Naive thymus-derived CD8-positive, alpha-beta T cell (primary cell): ENCODE measurements around the gene CLIP3. TPM values are rescaled to one million over a fixed set of nuclear protein-coding genes. Genes with fewer than 3 reads are reported as not detected.

Experiments
- ATAC-seq, 2 donors: fragments of 150-1000 bp; cut with Tn5 transposase in 1 of 2; sonication (Bioruptor Pico), chemical (Tn5 transposase) in 1 of 2; 1 replicate in 1 of 2; 2 replicates in 1 of 2; pipeline ENCODE4 v1.10.0; 2021; ENCODE audit warnings: mild to moderate bottlenecking in 2 of 2, moderate library complexity in 2 of 2
- POLR2A ChIA-PET: fragments of 350-600 bp; sonication (Branson Sonifier 250); formaldehyde crosslinking; loops from one replicate; lab custom pipeline; 2021; ENCODE audit warnings: antibody characterized with exemption; lab: Charles Lee
- DNase-seq, 10 donors: peaks; one replicate each; pipeline versions ENCODE4 v3.0.0 to v3.0.0-alpha.2; 2020 to 2022
- H3K27ac Mint-ChIP-seq, 10 donors: one replicate each; pipeline ENCODE4 v1.8.0; 2020 to 2022; ENCODE audit warnings: mild to moderate bottlenecking in 10 of 10, mixed read lengths in 10 of 10, moderate library complexity in 4 of 10, inconsistent platforms in 1 of 10
- H3K27me3 Mint-ChIP-seq, 5 donors: one replicate each; pipeline ENCODE4 v1.8.0; 2021 to 2022; ENCODE audit warnings: mixed read lengths in 5 of 5
- H3K36me3 Mint-ChIP-seq, 3 donors: one replicate each; pipeline ENCODE4 v1.8.0; 2020 to 2022; ENCODE audit warnings: mixed read lengths in 3 of 3, mild to moderate bottlenecking in 2 of 3, inconsistent platforms in 1 of 3
- H3K4me1 Mint-ChIP-seq, 4 donors: one replicate each; pipeline ENCODE4 v1.8.0; 2021 to 2022; ENCODE audit warnings: mixed read lengths in 4 of 4
- H3K4me3 Mint-ChIP-seq, 10 donors: one replicate each; pipeline ENCODE4 v1.8.0; 2020 to 2022; ENCODE audit warnings: mild to moderate bottlenecking in 10 of 10, mixed read lengths in 10 of 10, moderate library complexity in 6 of 10, inconsistent platforms in 1 of 10
- H3K9me3 Mint-ChIP-seq, 9 donors: one replicate each; pipeline ENCODE4 v1.8.0; 2020 to 2022; ENCODE audit warnings: mixed read lengths in 9 of 9, mild to moderate bottlenecking in 3 of 9, inconsistent platforms in 1 of 9, moderate library complexity in 1 of 9
- polyA plus RNA-seq, 3 donors: library from polyadenylated mRNA; unstranded; fragments of 300-500 nt; fragmentation: Illumina TruSeq; gene quantifications; one replicate each; pipeline ENCODE4 v1.2.3, GENCODE V29; 2021
- total RNA-seq, 8 experiments: library from RNA in 2 of 8; stranded (reverse) in 2 of 8; gene quantifications; one replicate each; pipeline ENCODE4 v1.2.3 and lab custom pipeline; 2021 to 2026

CLIP3 gene
- total and polyA plus RNA-seq, 5 experiments from 2014 or later = 1.3 to 2.6 (median 1.6) TPM; not detected in 1

DNA sequence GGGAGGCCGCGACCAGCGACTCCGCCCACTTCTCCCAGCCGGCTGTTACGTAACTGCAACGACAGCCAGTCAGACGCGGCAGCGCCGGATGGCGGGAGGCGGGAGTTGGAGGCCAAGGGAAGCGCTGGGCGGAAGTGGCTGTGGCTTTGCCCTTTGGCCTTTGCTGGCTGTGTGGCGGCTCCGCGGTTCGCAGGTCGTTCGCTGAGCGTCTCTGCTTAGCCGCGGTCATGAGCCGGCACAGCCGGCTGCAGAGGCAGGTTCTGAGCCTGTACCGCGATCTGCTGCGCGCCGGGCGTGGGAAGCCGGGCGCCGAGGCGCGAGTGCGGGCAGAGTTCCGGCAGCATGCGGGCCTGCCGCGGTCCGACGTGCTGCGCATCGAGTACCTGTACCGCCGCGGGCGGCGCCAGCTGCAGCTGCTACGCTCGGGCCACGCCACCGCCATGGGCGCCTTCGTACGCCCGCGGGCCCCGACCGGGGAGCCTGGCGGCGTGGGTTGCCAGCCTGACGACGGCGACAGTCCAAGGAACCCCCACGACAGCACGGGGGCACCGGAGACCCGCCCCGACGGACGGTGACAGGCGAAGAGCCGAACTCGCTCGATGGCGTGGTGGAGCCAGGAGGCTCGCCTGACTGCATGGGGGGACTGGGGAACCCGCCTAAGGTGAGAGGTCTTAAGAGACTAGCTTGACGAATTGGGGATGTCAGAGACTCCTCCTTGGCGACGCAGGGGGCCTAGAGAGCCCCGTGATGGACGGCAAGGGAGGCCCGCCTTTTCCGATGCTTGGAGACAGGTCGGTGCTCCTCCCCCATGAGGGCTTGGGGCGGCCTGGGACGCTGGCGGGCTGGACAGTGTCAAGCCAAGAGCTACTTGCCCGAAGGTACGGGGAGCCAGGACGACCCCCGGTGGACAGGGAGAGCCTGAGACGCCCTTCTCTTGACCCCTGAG is 37.4 kb downstream of the CLIP3 start, which contains the start of gene SDHAF1:
SDHAF1 (plus strand) TSS at position 141 of the 946 bp plus-strand sequence; CDS start at position 228, 87 bp downstream.
- ATAC-seq (peak; percentile 89 to 90), DNase-seq (peak; percentile 82 to 96 (median 88))
- no peaks in the 10 kb centered on the region for H3K27me3 Mint-ChIP-seq
- H3K4me3 Mint-ChIP-seq = peak within 1 kb of the TSS; percentile 86 to 97 (median 96)
- H3K27ac Mint-ChIP-seq = peak within 1 kb of the TSS; percentile 92 to 98 (median 96)
- peaks cover 22 to 43% (median 42%) of the 10 kb centered on the region in 4 donors for H3K4me1 Mint-ChIP-seq
- POLR2A ChIA-PET = interaction anchor here (0.5 to 5.1 kb wide), 7 partner anchors 10 to 1148 kb away, joined by 3 to 30 read pairs (median 6); partner anchors contain the start of genes ALKBH6, POLR2I, TBCB and THAP8
- peaks cover 0 to 18% (median 0%) of the 10 kb centered on the region in 3 donors for H3K36me3 Mint-ChIP-seq
- H3K9me3 Mint-ChIP-seq = no peaks in the 10 kb centered on the region

DNA sequence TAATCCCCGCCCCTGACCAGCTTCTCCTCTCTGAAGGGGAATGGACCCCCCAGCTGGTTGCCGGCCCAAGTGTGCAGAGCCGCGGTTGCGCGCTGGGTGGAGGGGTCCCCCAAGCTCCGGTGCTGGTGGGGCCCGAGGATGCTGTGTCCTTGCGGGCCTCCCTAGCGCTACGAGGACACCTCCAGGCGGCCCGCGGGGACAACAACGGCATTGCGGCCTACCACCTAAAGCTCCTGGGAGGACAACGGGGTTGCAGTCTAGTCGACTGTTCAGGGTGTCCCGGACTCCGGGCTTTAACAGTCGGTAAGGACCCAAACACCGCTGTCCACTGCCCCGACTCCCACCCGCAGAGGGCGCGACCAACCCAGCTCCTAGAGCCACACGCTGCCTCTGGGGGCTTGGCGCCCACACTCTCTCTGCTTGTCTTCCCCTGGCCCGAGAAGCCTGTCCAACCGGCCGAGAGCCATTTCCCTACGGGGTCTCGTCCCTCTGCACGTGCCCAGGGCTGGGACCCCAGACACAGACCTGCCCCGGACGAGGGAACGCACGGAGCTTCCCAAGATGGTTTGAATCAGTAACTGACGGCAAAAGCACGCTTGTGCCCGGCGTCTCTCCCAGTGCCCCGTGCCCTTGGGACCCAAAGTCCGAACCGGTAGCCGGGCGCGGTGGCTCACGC is 38.6 kb downstream of the CLIP3 start:
- peaks cover 20 to 38% (median 35%) of the 10 kb centered on the region in 4 donors for H3K4me1 Mint-ChIP-seq
- H3K27me3 Mint-ChIP-seq = peaks cover 0 to 3% (median 0%) of the 10 kb centered on the region in 5 donors
- POLR2A ChIA-PET = interaction anchor here (0.5 to 5.1 kb wide), 10 partner anchors 14 to 427 kb away, joined by 3 to 30 read pairs (median 5); partner anchors contain the start of genes ALKBH6, POLR2I, SYNE4 and TBCB
- peak in 1 of 10 donors; percentile 22 for DNase-seq
- peaks cover 0 to 18% (median 0%) of the 10 kb centered on the region in 3 donors for H3K36me3 Mint-ChIP-seq
- no peak for ATAC-seq
- peak overlapping the region in 9 of 10 donors; percentile 44 to 96 (median 85) for H3K27ac Mint-ChIP-seq
- H3K4me3 Mint-ChIP-seq = peak overlapping the region; percentile 66 to 96 (median 79)
- no peaks in the 10 kb centered on the region for H3K9me3 Mint-ChIP-seq

DNA sequence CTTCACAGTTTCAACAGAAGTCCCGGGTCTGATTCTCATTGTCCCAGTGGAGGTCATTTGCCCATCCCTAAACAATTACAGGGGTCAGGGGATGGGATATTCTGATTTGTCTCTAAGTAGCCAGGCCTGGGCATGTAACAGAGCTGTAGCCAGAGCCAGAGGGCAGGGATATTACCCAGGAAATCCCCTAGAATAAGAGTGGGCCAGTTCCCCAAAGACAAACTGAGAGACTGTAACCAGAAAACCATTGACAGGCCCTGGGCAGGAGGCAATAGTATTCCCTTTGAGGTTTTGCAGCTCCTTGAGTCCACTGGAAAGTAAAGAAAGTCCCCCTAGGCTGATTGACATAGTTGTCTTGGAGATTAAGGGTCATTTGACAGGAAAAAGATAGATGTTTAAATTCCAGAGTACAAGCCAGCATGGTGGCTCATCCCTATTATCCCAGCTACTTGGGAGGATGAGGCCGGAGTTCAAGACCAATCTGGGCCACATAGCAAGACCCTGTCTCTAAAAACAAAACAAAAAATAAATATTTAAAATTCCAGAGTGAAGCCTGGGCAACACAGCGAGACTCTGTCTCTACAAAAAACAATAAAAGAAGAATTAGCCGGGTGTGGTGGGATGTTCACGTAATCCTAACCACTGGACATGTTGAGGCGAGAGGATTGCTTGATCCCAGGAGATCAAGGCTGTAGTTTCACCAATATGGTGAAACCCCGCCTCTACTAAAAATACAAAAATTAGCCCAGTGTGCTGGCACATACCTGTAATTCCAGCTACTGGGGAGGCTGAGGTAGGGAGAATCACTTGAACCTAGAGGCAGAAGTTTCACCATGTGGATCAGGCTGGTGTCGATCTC is 39.5 kb downstream of the CLIP3 start:
- Mint-ChIP-seq H3K36me3 (peaks cover 0 to 14% (median 0%) of the 10 kb centered on the region in 3 donors), H3K27me3 (peaks cover 0 to 12% (median 1%) of the 10 kb centered on the region in 5 donors), H3K27ac (peak overlapping the region in 3 of 10 donors; percentile 35 to 62 (median 47)), H3K4me1 (peaks cover 20 to 35% (median 31%) of the 10 kb centered on the region in 4 donors), H3K9me3 (no peaks in the 10 kb centered on the region), H3K4me3 (peak overlapping the region in 4 of 10 donors; percentile 4 to 51 (median 40))
- DNase-seq (no peak), ATAC-seq (no peak)
- POLR2A ChIA-PET = interaction anchor here (1.2 to 5.1 kb wide), 4 partner anchors 15 to 44 kb away, joined by 3 to 30 read pairs (median 8); partner anchors contain the start of gene SYNE4

GRCh38 chr19:35991731-35992450 is 40.8 kb downstream of the CLIP3 start:
- POLR2A ChIA-PET = interaction anchor here (0.6 to 1.2 kb wide), 2 partner anchors 16 to 178 kb away, joined by 3 to 7 read pairs; partner anchors contain the start of gene SYNE4
- peak overlapping the region in 2 of 10 donors; percentile 33 to 75 for H3K4me3 Mint-ChIP-seq

GRCh38 chr19:35990771-35991730 is 41.6 kb downstream of the CLIP3 start:
- ATAC-seq (no peak), DNase-seq (no peak)
- POLR2A ChIA-PET = interaction anchor here (0.6 to 1.2 kb wide), 2 partner anchors 17 to 179 kb away, joined by 3 to 7 read pairs; partner anchors contain the start of gene SYNE4
- no peak overlapping the region for H3K4me3 Mint-ChIP-seq
- peaks cover 10 to 24% (median 20%) of the 10 kb centered on the region in 4 donors for H3K4me1 Mint-ChIP-seq
- peaks cover 0 to 2% (median 0%) of the 10 kb centered on the region in 3 donors for H3K36me3 Mint-ChIP-seq
- H3K9me3 Mint-ChIP-seq = no peaks in the 10 kb centered on the region
- peaks cover 2 to 28% (median 13%) of the 10 kb centered on the region in 5 donors for H3K27me3 Mint-ChIP-seq
- H3K27ac Mint-ChIP-seq = peak overlapping the region in 1 of 10 donors; percentile 41

More at GRCh38 chr19:35991731-35992450, 40.8 kb downstream of the CLIP3 start:
- no peaks in the 10 kb centered on the region for H3K9me3 Mint-ChIP-seq
- peaks cover 17 to 26% (median 23%) of the 10 kb centered on the region in 4 donors for H3K4me1 Mint-ChIP-seq
- no peak for ATAC-seq
- H3K27me3 Mint-ChIP-seq = peaks cover under 1 to 19% (median 5%) of the 10 kb centered on the region in 5 donors
- no peak for DNase-seq
- H3K27ac Mint-ChIP-seq = peak overlapping the region in 1 of 10 donors; percentile 27
- peaks cover 0 to 6% (median 0%) of the 10 kb centered on the region in 3 donors for H3K36me3 Mint-ChIP-seq

DNA sequence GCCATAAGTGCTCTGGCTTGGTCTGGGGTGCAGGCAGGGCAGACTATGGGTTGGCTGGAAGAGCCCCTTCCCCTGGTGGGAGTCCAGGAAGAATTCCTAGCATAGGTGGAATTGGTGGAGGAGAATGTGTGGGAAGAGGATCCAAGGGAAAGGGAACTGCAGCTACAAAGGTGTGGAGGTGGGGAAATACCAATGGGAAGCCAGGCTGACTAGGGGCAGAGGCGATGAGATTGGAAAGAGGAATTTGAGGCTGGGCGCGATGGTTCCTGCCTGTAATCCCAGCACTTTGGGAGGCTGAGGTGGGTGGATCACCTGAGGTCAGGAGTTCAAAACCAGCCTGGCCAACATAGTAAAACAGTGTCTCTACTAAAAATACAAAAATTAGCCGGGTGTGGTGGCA is 42.5 kb downstream of the CLIP3 start:
- ATAC-seq = no peak
- Mint-ChIP-seq H3K27me3 (peaks cover 11 to 37% (median 21%) of the 10 kb centered on the region in 5 donors), H3K4me1 (peaks cover 8 to 17% (median 14%) of the 10 kb centered on the region in 4 donors), H3K4me3 (no peak overlapping the region), H3K36me3 (no peaks in the 10 kb centered on the region), H3K27ac (no peak overlapping the region), H3K9me3 (peaks cover 0 to 2% (median 0%) of the 10 kb centered on the region in 9 donors)
- POLR2A ChIA-PET = interaction anchor here (0.8 kb wide), 1 partner anchor 32 kb away, joined by 4 read pairs; no protein-coding TSS in a partner anchor
- DNase-seq = no peak

DNA sequence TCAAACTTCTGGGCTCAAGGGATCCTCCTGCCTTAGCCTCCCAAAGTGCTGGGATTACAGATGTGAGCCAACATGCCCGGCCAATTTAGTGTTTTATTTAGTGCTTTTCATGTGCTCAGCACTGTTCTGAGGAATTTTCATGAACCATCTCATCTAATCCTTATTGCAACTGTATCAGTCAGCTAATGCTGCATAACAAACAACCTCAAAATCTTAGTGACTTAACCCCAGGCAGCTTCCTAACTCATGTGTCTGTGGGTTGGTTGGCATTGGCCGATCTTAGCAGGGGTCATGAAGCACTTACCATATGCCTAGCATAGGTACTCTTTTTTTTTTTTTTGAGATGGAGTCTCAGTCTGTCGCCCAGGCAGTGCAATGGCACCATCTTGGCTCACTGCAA is 43.8 kb downstream of the CLIP3 start:
- DNase-seq (no peak), ATAC-seq (no peak)
- Mint-ChIP-seq H3K4me3 (peak overlapping the region in 1 of 10 donors; percentile 3), H3K9me3 (peaks cover 0 to 2% (median 0%) of the 10 kb centered on the region in 9 donors), H3K36me3 (peaks cover 0 to 2% (median 0%) of the 10 kb centered on the region in 3 donors), H3K27me3 (peaks cover 19 to 50% (median 34%) of the 10 kb centered on the region in 5 donors), H3K27ac (no peak overlapping the region), H3K4me1 (peaks cover 5 to 7% (median 7%) of the 10 kb centered on the region in 4 donors)
- POLR2A ChIA-PET = no interaction called here

- peaks cover 5 to 7% (median 7%) of the 10 kb centered on the region in 4 donors for H3K4me1 Mint-ChIP-seq
- H3K27me3 Mint-ChIP-seq = peaks cover 19 to 61% (median 42%) of the 10 kb centered on the region in 5 donors
- DNase-seq = no peak
- H3K4me3 Mint-ChIP-seq = peak overlapping the region in 6 of 10 donors; percentile 9 to 75 (median 55)
- H3K36me3 Mint-ChIP-seq = peaks cover 0 to 2% (median 0%) of the 10 kb centered on the region in 3 donors
- POLR2A ChIA-PET = interaction anchor here (0.6 to 0.7 kb wide), 2 partner anchors 845 to 1792 kb away, joined by 3 to 5 read pairs; partner anchors contain the start of gene ZNF573
- ATAC-seq = no peak
- peaks cover 0 to 2% (median 0%) of the 10 kb centered on the region in 9 donors for H3K9me3 Mint-ChIP-seq
- no peak overlapping the region for H3K27ac Mint-ChIP-seq
These were observed 45.1 kb downstream of the CLIP3 start for GRCh38 chr19:35987571-35987896.

DNA sequence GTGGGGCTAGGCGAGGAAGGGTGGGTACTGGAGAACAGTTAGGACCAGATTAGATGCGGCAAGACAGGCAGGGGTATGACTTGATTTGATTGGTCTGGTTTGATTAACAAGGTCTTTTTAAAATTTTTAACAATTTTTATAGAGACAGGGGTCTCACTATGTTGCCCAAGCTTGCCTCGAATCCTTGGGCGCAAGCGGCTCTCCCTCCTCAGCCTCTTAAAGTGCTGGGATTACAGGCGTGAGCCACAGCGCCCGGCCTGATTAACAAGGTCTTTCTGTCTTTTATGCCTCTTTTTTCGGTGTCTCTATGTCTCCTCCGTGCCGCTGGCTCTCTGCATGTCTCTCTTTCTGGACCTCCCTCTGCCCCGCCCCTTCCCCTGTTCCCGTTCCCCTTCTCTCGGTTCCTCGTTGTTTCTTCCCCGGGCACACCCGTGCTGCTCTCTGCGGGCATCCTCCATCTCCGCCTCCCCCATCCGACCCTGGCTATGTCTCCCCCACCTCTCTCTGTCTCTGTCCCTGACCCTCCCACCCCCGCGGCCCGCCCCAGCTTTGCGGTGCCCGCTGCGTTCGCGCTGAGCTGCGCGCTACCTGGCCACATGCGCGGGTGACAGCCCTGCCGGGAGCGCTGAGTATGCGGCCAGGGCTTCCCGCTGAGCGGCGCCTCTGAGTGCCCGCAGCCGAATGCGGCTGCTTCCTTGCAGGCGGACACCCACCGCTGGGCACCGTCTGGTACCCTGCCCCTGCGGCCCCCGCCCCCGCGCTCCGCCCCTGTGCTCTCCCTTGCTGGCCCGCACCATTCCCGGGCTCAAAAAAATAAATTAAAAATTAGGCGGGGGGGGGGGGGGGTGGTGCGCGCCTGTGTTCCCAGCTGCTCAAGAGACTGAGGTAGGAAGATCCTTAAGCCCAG is 45.8 kb downstream of the CLIP3 start:
- Mint-ChIP-seq H3K27me3 (peaks cover 19 to 67% (median 48%) of the 10 kb centered on the region in 5 donors), H3K4me3 (peak overlapping the region; percentile 60 to 86 (median 78))

More for the DNA sequence above, 45.8 kb downstream of the CLIP3 start:
- Mint-ChIP-seq H3K36me3 (peaks cover 0 to 2% (median 0%) of the 10 kb centered on the region in 3 donors), H3K4me1 (peaks cover 5 to 7% (median 7%) of the 10 kb centered on the region in 4 donors), H3K9me3 (peaks cover 0 to 2% (median 0%) of the 10 kb centered on the region in 9 donors), H3K27ac (peak overlapping the region in 2 of 10 donors; percentile 15 to 20)
- DNase-seq (no peak), ATAC-seq (peak; percentile 57 to 74)
- POLR2A ChIA-PET = interaction anchor here (0.6 to 0.8 kb wide), 3 partner anchors 845 to 1793 kb away, joined by 3 to 5 read pairs (median 3); partner anchors contain the start of gene ZNF573
